ENCODE data around the gene CCDC117.

Gene CCDC117

DNA sequence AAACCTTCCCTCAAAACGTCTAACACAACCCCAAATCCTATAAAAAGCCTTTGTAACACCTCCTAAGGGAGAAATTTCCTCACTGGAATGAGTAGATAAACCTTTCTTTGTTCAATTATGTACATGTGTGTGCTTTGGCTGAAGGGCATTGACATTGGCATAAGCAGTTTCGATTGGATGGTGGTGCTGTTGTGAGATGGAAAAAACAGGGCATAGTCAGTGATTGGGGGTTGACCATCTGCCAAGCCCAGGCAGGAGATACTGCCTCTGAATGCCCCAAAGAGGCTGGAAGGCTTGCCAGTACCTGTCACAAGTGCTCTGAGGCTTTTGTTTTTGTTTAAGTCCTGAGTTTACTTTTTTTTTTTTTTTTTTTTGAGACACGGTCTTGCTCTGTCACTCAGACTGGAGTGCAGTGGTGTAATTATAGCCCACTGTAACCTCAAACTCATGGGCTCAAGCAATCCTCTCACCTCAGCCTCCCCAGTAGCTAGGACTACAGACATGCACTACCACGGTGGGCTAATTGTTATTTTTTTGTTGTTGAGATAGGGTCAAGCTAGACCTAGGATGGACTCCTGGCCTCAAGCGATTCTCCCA, 1.2 kb upstream of the CCDC117 start:
- TF ChIP-seq TEAD4 (IDR thresholded peaks at IDR 0.05) = no peak
- no peak for TF ChIP-seq YY1 (IDR thresholded peaks at IDR 0.05; ENCODE audit: low read depth)
- TF ChIP-seq TCF12 (IDR thresholded peaks at IDR 0.05; ENCODE audit: low read depth) = no peak
- no peak for TF ChIP-seq TAF1 (IDR thresholded peaks at IDR 0.05; ENCODE audit: low read depth)
- no peak for TF ChIP-seq ZBTB7A (IDR thresholded peaks at IDR 0.05; ENCODE audit: low read depth)
- TF ChIP-seq, protein P1, sequence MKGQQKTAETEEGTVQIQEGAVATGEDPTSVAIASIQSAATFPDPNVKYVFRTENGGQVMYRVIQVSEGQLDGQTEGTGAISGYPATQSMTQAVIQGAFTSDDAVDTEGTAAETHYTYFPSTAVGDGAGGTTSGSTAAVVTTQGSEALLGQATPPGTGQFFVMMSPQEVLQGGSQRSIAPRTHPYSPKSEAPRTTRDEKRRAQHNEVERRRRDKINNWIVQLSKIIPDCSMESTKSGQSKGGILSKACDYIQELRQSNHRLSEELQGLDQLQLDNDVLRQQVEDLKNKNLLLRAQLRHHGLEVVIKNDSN (IDR thresholded peaks at IDR 0.05) = no peak
- no peak for TF ChIP-seq FOXM1 (IDR thresholded peaks at IDR 0.05; ENCODE audit: borderline replicate concordance, low read depth)
- no peak for TF ChIP-seq NFIC (IDR thresholded peaks at IDR 0.05)
- TF ChIP-seq EGR1 (IDR thresholded peaks at IDR 0.05) = no peak
- no peak for TF ChIP-seq EP300 (IDR thresholded peaks at IDR 0.05; ENCODE audit: borderline replicate concordance)
- no peak for TF ChIP-seq CREB1 (IDR thresholded peaks at IDR 0.05; ENCODE audit: low read depth)
- TF ChIP-seq MAX (IDR thresholded peaks at IDR 0.05) = no peak
- TF ChIP-seq CEBPB (IDR thresholded peaks at IDR 0.05) = no peak
- TF ChIP-seq, protein P2, sequence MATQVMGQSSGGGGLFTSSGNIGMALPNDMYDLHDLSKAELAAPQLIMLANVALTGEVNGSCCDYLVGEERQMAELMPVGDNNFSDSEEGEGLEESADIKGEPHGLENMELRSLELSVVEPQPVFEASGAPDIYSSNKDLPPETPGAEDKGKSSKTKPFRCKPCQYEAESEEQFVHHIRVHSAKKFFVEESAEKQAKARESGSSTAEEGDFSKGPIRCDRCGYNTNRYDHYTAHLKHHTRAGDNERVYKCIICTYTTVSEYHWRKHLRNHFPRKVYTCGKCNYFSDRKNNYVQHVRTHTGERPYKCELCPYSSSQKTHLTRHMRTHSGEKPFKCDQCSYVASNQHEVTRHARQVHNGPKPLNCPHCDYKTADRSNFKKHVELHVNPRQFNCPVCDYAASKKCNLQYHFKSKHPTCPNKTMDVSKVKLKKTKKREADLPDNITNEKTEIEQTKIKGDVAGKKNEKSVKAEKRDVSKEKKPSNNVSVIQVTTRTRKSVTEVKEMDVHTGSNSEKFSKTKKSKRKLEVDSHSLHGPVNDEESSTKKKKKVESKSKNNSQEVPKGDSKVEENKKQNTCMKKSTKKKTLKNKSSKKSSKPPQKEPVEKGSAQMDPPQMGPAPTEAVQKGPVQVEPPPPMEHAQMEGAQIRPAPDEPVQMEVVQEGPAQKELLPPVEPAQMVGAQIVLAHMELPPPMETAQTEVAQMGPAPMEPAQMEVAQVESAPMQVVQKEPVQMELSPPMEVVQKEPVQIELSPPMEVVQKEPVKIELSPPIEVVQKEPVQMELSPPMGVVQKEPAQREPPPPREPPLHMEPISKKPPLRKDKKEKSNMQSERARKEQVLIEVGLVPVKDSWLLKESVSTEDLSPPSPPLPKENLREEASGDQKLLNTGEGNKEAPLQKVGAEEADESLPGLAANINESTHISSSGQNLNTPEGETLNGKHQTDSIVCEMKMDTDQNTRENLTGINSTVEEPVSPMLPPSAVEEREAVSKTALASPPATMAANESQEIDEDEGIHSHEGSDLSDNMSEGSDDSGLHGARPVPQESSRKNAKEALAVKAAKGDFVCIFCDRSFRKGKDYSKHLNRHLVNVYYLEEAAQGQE (IDR thresholded peaks at IDR 0.05; ENCODE audit: low read depth) = no peak
- no peak for TF ChIP-seq RAD21 (IDR thresholded peaks at IDR 0.05; ENCODE audit: low read depth)

GRCh38 chr22:28773461-28773867, 969 bp downstream of the CCDC117 start:
- TF ChIP-seq ZBTB7A (IDR thresholded peaks at IDR 0.05; ENCODE audit: low read depth) (no peak), FOXM1 (IDR thresholded peaks at IDR 0.05; ENCODE audit: borderline replicate concordance, low read depth) (no peak), YY1 (IDR thresholded peaks at IDR 0.05; ENCODE audit: low read depth) (no peak), TCF12 (IDR thresholded peaks at IDR 0.05; ENCODE audit: low read depth) (no peak), MAX (IDR thresholded peaks at IDR 0.05) (no peak), EGR1 (IDR thresholded peaks at IDR 0.05) (no peak), NFIC (IDR thresholded peaks at IDR 0.05) (no peak), CEBPB (IDR thresholded peaks at IDR 0.05) (no peak), TEAD4 (IDR thresholded peaks at IDR 0.05) (no peak), TAF1 (IDR thresholded peaks at IDR 0.05; ENCODE audit: low read depth) (no peak), CREB1 (IDR thresholded peaks at IDR 0.05; ENCODE audit: low read depth) (no peak)
- TF ChIP-seq, protein P1 (IDR thresholded peaks at IDR 0.05) = no peak
- TF ChIP-seq, protein P2 (IDR thresholded peaks at IDR 0.05; ENCODE audit: low read depth) = no peak

DNA sequence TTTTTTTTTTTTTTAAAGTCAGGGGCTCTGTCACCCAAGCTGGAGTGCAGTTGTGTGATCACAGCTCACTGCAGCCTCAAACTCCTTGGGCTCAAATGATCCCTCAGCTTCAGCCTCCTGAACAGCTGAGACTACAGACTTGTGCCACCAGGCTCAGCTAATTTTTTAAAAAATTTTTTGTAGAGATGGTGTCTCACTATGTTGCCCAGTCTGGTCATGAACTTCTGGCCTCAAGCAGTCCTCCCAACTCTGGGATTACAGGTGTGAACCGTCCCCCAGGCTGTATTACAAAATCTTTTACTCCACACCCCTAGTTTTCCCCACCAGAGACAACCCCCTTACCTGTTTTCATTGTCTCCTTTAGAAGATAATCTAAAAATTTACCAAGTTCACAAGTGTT, 1.9 kb downstream of the CCDC117 start:
- no peak for TF ChIP-seq NFIC (IDR thresholded peaks at IDR 0.05)
- TF ChIP-seq ZBTB7A (IDR thresholded peaks at IDR 0.05; ENCODE audit: low read depth) = no peak
- no peak for TF ChIP-seq MAX (IDR thresholded peaks at IDR 0.05)
- no peak for TF ChIP-seq CEBPB (IDR thresholded peaks at IDR 0.05)
- TF ChIP-seq CREB1 (IDR thresholded peaks at IDR 0.05; ENCODE audit: low read depth) = no peak
- no peak for TF ChIP-seq TCF12 (IDR thresholded peaks at IDR 0.05; ENCODE audit: low read depth)
- no peak for TF ChIP-seq TEAD4 (IDR thresholded peaks at IDR 0.05)
- TF ChIP-seq RAD21 (IDR thresholded peaks at IDR 0.05; ENCODE audit: low read depth) = no peak
- TF ChIP-seq EP300 (IDR thresholded peaks at IDR 0.05; ENCODE audit: borderline replicate concordance) = no peak
- no peak for TF ChIP-seq FOXM1 (IDR thresholded peaks at IDR 0.05; ENCODE audit: borderline replicate concordance, low read depth)
- TF ChIP-seq, protein P2 (IDR thresholded peaks at IDR 0.05; ENCODE audit: low read depth) = no peak
- TF ChIP-seq, protein P1 (IDR thresholded peaks at IDR 0.05) = no peak
- no peak for TF ChIP-seq TAF1 (IDR thresholded peaks at IDR 0.05; ENCODE audit: low read depth)
- no peak for TF ChIP-seq EGR1 (IDR thresholded peaks at IDR 0.05)
- TF ChIP-seq YY1 (IDR thresholded peaks at IDR 0.05; ENCODE audit: low read depth) = no peak
